OCI-LY7 (cell line): ENCODE measurements around the gene IGFALS.

ENCODE experiments used
- EZH2phosphoT487 ChIP-seq: fragments of 200-600 bp; sonication (generic); IDR thresholded peaks from 2 replicates; pipeline ENCODE4 v1.6.1; 2018; ENCODE audit warnings: low read depth, borderline replicate concordance, mild to moderate bottlenecking, mixed run types, antibody characterized with exemption, low read length, moderate library complexity, mixed read lengths
- TF ChIP-seq, protein P1 (sequence below): fragments of 200-600 bp; sonication (generic); conservative IDR thresholded peaks from 2 replicates; pipeline ENCODE4 v1.5.1; 2014; ENCODE audit warnings: mild to moderate bottlenecking, antibody characterized with exemption, low read length, moderate library complexity, mixed read lengths

DNA sequence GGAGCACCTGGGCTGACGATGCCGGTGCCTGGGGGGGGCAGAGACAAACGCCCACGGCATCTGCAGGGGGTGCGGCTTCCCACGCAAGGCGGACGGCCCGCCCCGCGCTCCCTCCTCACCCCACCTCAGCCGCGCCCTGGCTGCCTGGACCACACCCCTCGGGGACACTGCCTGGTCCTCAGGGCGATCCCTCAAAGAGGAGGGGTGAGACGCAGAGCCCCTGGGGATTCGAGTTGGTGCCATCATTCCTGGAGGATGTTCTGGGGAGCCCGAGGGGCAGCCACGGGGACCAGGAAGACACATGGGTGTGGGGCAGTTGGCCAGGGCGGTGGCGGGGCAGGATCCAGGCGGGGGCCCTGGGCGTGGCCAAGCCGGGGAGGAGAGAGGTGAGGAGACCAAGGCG lies 3.9 kb downstream of the IGFALS start:
- TF ChIP-seq, protein P1, sequence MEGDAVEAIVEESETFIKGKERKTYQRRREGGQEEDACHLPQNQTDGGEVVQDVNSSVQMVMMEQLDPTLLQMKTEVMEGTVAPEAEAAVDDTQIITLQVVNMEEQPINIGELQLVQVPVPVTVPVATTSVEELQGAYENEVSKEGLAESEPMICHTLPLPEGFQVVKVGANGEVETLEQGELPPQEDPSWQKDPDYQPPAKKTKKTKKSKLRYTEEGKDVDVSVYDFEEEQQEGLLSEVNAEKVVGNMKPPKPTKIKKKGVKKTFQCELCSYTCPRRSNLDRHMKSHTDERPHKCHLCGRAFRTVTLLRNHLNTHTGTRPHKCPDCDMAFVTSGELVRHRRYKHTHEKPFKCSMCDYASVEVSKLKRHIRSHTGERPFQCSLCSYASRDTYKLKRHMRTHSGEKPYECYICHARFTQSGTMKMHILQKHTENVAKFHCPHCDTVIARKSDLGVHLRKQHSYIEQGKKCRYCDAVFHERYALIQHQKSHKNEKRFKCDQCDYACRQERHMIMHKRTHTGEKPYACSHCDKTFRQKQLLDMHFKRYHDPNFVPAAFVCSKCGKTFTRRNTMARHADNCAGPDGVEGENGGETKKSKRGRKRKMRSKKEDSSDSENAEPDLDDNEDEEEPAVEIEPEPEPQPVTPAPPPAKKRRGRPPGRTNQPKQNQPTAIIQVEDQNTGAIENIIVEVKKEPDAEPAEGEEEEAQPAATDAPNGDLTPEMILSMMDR: no peak
- no peak for TF ChIP-seq EZH2phosphoT487
